GM12878 (cell line): Measurements from ENCODE around the gene SPINK14. TPM values are rescaled to one million over a fixed set of nuclear protein-coding genes. Genes with fewer than 3 reads are reported as not detected.

Experiments used
- ATAC-seq: fragments of 200-7000 bp; cut with Tn5 transposase; 3 replicates; pipeline ENCODE4 v1.9.1; 2020; ENCODE audit warnings: mild to moderate bottlenecking, moderate library complexity
- BruUV-seq: library from RNA; stranded (reverse); fragments of 400-500 nt; replicated peaks from 2 replicates; lab custom pipeline; 2021; lab: Mats Ljungman, UMichigan
- CTCF ChIA-PET: fragments of 300-600 bp; sonication (Branson Sonifier 250); formaldehyde crosslinking; extraction: SDS; loops from one replicate; lab custom pipeline; 2021; ENCODE audit warnings: inconsistent platforms; lab: Yijun Ruan, JAX
- POLR2A ChIA-PET: fragments of 350-600 bp; formaldehyde crosslinking; extraction: SDS; loops from one replicate; lab custom pipeline; 2021; ENCODE audit warnings: inconsistent platforms; lab: Charles Lee
- RAD21 ChIA-PET: fragments of 300-600 bp; sonication (Branson Sonifier 250); formaldehyde crosslinking; loops from one replicate; lab custom pipeline; 2023; ENCODE audit warnings: antibody characterized with exemption; ENCODE audit not compliant: unreplicated experiment; lab: Charles Lee
- SMC1A ChIA-PET: fragments of 300-600 bp; sonication (Branson Sonifier 250); formaldehyde crosslinking; loops from one replicate; lab custom pipeline; 2023; ENCODE audit not compliant: unreplicated experiment, uncharacterized antibody; lab: Charles Lee
- DNase-seq: peaks from one replicate; pipeline ENCODE4 v3.0.0-alpha.2; 2011; ENCODE audit warnings: low read depth, low spot score
- FAIRE-seq: peaks from 3 replicates; lab custom pipeline; 2011; peaks lifted over from hg19 to GRCh38; lab: Jason Lieb, UNC
- H2AFZ ChIP-seq: 2 replicates; pipeline ENCODE4 v1.6.0; 2011; ENCODE audit warnings: low read depth, low read length, control low read depth; ENCODE audit not compliant: control insufficient read depth
- H3K27ac ChIP-seq: 2 replicates; pipeline ENCODE4 v1.5.1; 2011; ENCODE audit warnings: control low read depth; ENCODE audit not compliant: control insufficient read depth, insufficient read depth
- H3K27me3 ChIP-seq, 2 experiments: replicated peaks in 1 of 2; 2 replicates each; pipeline versions ENCODE4 v1.6.0 to v1.6.1; 2011; ENCODE audit warnings: low read length in 1 of 2; ENCODE audit not compliant: control insufficient read depth in 2 of 2, insufficient read depth in 2 of 2
- H3K36me3 ChIP-seq, 2 experiments: 2 replicates each; pipeline ENCODE4 v1.5.1; 2011; ENCODE audit warnings: low read length in 1 of 2; ENCODE audit not compliant: control insufficient read depth in 2 of 2, insufficient read depth in 2 of 2
- H3K4me1 ChIP-seq: 2 replicates; pipeline ENCODE4 v1.6.1; 2011; ENCODE audit warnings: mild to moderate bottlenecking, low read length, moderate library complexity, mixed read lengths; ENCODE audit not compliant: control insufficient read depth, insufficient read depth
- H3K4me2 ChIP-seq: 2 replicates; pipeline ENCODE4 v1.6.0; 2011; ENCODE audit warnings: control low read depth; ENCODE audit not compliant: control insufficient read depth, insufficient read depth
- H3K4me3 ChIP-seq: fragments of 200-600 bp; sonication (generic); 2 replicates; pipeline ENCODE4 v1.5.1; 2016
- H3K79me2 ChIP-seq: 2 replicates; pipeline ENCODE4 v1.6.0; 2011; ENCODE audit warnings: low read length; ENCODE audit not compliant: control insufficient read depth, insufficient read depth
- H3K9ac ChIP-seq: 2 replicates; pipeline ENCODE4 v1.8.0; 2011; ENCODE audit warnings: low read length, control low read depth, mixed read lengths; ENCODE audit not compliant: control insufficient read depth, insufficient read depth
- H3K9me3 ChIP-seq: replicated peaks from 3 replicates; pipeline ENCODE4 v1.5.1; 2011; ENCODE audit warnings: mild to moderate bottlenecking, low read length; ENCODE audit not compliant: control insufficient read depth, insufficient read depth
- H4K20me1 ChIP-seq: 2 replicates; pipeline ENCODE4 v1.6.0; 2011; ENCODE audit not compliant: control insufficient read depth, insufficient read depth
- BACH1 ChIP-seq: fragments of 450-650 bp; IDR thresholded peaks from 2 replicates; pipeline ENCODE4 v1.6.1; 2017; ENCODE audit warnings: mild to moderate bottlenecking, borderline replicate concordance
- BCL11A ChIP-seq: IDR thresholded peaks from 2 replicates; pipeline ENCODE4 v1.6.1; 2011; ENCODE audit warnings: low read depth, low read length
- CBX5 ChIP-seq: sonication (generic); IDR thresholded peaks from 2 replicates; pipeline ENCODE4 v1.6.1; 2016; ENCODE audit warnings: low read depth, moderate library complexity, mild to moderate bottlenecking, inconsistent platforms
- ELK1 ChIP-seq: IDR thresholded peaks from 2 replicates; pipeline ENCODE4 v1.6.1; 2012; ENCODE audit warnings: low read depth, low read length, improper control_type of control experiment
- ETV6 ChIP-seq, 2 experiments: fragments of 450-650 bp in 1 of 2; IDR thresholded peaks in 1 of 2; conservative IDR thresholded peaks in 1 of 2; 2 replicates each; pipeline ENCODE4 v1.6.1; 2014; ENCODE audit warnings: antibody characterized with exemption in 1 of 2, borderline replicate concordance in 1 of 2, low read depth in 1 of 2, mild to moderate bottlenecking in 1 of 2, moderate library complexity in 1 of 2
- GATAD2B ChIP-seq: fragments of 450-650 bp; conservative IDR thresholded peaks from 2 replicates; pipeline ENCODE4 v1.6.1; 2017; ENCODE audit warnings: low read depth, mild to moderate bottlenecking, moderate library complexity
- HDGF ChIP-seq: fragments of 450-650 bp; IDR thresholded peaks from 2 replicates; pipeline ENCODE4 v1.6.1; 2016; ENCODE audit warnings: antibody characterized with exemption
- IKZF2 ChIP-seq, 2 experiments: fragments of 450-650 bp; IDR thresholded peaks; 2 replicates each; pipeline ENCODE4 v1.6.1; 2017; ENCODE audit warnings: mild to moderate bottlenecking in 2 of 2, moderate library complexity in 2 of 2
- JUND ChIP-seq: IDR thresholded peaks from 2 replicates; pipeline ENCODE4 v1.6.1; 2012; ENCODE audit warnings: low read depth, mild to moderate bottlenecking, low read length, improper control_type of control experiment, moderate library complexity
- KAT2A ChIP-seq: conservative IDR thresholded peaks from 2 replicates; pipeline ENCODE4 v1.6.1; 2011; ENCODE audit warnings: low read depth, low read length; ENCODE audit not compliant: control insufficient read depth
- MAX ChIP-seq: IDR thresholded peaks from 2 replicates; pipeline ENCODE4 v1.6.1; 2012; ENCODE audit warnings: low read depth, low read length, improper control_type of control experiment
- NFXL1 ChIP-seq: fragments of 450-650 bp; IDR thresholded peaks from 2 replicates; pipeline ENCODE4 v1.6.1; 2017; ENCODE audit warnings: antibody characterized with exemption, mild to moderate bottlenecking, borderline replicate concordance
- NFYB ChIP-seq: IDR thresholded peaks from 2 replicates; pipeline ENCODE4 v1.6.1; 2011; ENCODE audit warnings: low read depth, mild to moderate bottlenecking, low read length, improper control_type of control experiment, moderate library complexity; ENCODE audit not compliant: insufficient read depth
- NKRF ChIP-seq: fragments of 450-650 bp; conservative IDR thresholded peaks from 2 replicates; pipeline ENCODE4 v1.6.1; 2017; ENCODE audit warnings: mild to moderate bottlenecking, moderate library complexity
- POLR2AphosphoS2 ChIP-seq: IDR thresholded peaks from 2 replicates; pipeline ENCODE4 v1.6.1; 2011; ENCODE audit warnings: low read depth, mild to moderate bottlenecking, low read length, improper control_type of control experiment, moderate library complexity
- SUZ12 ChIP-seq: fragments of 200-600 bp; sonication (generic); IDR thresholded peaks from one replicate; pipeline ENCODE4 v1.6.1; 2018; ENCODE audit warnings: antibody characterized with exemption, mild to moderate bottlenecking; ENCODE audit not compliant: unreplicated experiment
- TCF7 ChIP-seq: IDR thresholded peaks from 2 replicates; pipeline ENCODE4 v1.6.1; 2014; ENCODE audit warnings: antibody characterized with exemption, borderline replicate concordance
- ZBED1 ChIP-seq: IDR thresholded peaks from 2 replicates; pipeline ENCODE4 v1.6.1; 2016; ENCODE audit warnings: borderline replicate concordance
- ZZZ3 ChIP-seq: IDR thresholded peaks from 2 replicates; pipeline ENCODE4 v1.6.1; 2011; ENCODE audit warnings: low read depth; ENCODE audit not compliant: control insufficient read depth, insufficient read length
- WGBS: methylation state at CpG from one replicate; pipeline ENCODE4 v1.1.6; 2016; ENCODE audit warnings: low lambda C conversion rate; ENCODE audit not compliant: insufficient replicate concordance, insufficient coverage; ENCODE audit errors: missing lambda C conversion rate; 5-methylcytosine and 5-hydroxymethylcytosine counted together
- in situ Hi-C: fragments of 300-500 bp; cut with MboI; formaldehyde crosslinking; loops from 9 replicates; pipeline ENCODE4 v1.14.3; 2018; ENCODE audit warnings: mixed read lengths
- intact Hi-C: fragments of 100-400 bp; cut with micrococcal nuclease; formaldehyde crosslinking; loops from one replicate; pipeline ENCODE4 v1.14.2; 2022; ENCODE audit not compliant: unreplicated experiment
- polyA plus RNA-seq, 11 experiments: library from polyadenylated mRNA; depleted of rRNA in 4 of 11; unstranded in 6 of 11; stranded (reverse) in 5 of 11; fragments of >200 nt; fragmentation: Nextera tagmentation in 4 of 11; fragmentation: Illumina TruSeq in 1 of 11; extraction: Ambion mirVana in 4 of 11; extraction: Trizol in 1 of 11; gene quantifications; 1 replicate in 1 of 11; 2 replicates in 10 of 11; pipeline versions ENCODE4 v1.2.1 to v1.2.3, GENCODE V29; 2011 to 2016; ENCODE audit warnings: inconsistent platforms in 2 of 11, missing spikeins in 2 of 11, low read depth in 1 of 11
- total RNA-seq, 4 experiments: library from RNA; depleted of rRNA in 3 of 4; stranded (reverse); fragments of >200 nt in 3 of 4; fragmentation: Illumina TruSeq in 1 of 4; extraction: Trizol in 1 of 4; gene quantifications; 2 replicates each; pipeline versions ENCODE4 v1.2.1 to v1.2.3, GENCODE V29; 2013 to 2021

Gene SPINK14
- total and polyA plus RNA-seq, 10 of the 15 experiments (the other 5 are each of a cell fraction or from before 2014, with no cell fraction given): not detected

- no peaks in the 10 kb centered on the region for H3K27me3 ChIP-seq
- DNase-seq: no peak
- no peak overlapping the region for H2AFZ ChIP-seq
- ATAC-seq: no peak
- no peaks in the 10 kb centered on the region for H3K4me1 ChIP-seq
- no TSS peak for BruUV-seq
- TF ChIP-seq BACH1: no peak
- TF ChIP-seq SUZ12: no peak
- no peak for TF ChIP-seq POLR2AphosphoS2
- no peak for TF ChIP-seq GATAD2B
- no peak for TF ChIP-seq HDGF
- TF ChIP-seq ZBED1: no peak
- no peak for TF ChIP-seq ELK1
- no peak for TF ChIP-seq MAX
- no peak for TF ChIP-seq IKZF2 (IDR thresholded peaks at IDR 0.05)
- TF ChIP-seq JUND: no peak
- TF ChIP-seq KAT2A: no peak
- TF ChIP-seq TCF7: no peak
- no peak for TF ChIP-seq ZZZ3
- TF ChIP-seq BCL11A: no peak
- no peak for TF ChIP-seq ETV6 (conservative IDR thresholded peaks at IDR 0.05 in 1 of 2, IDR thresholded peaks at IDR 0.05 in 1 of 2; ENCODE audit: borderline replicate concordance in 1 of 2, low read depth in 1 of 2)
- no peak for TF ChIP-seq NFYB
- TF ChIP-seq NKRF: no peak
- TF ChIP-seq CBX5: no peak
- no peak for TF ChIP-seq NFXL1
- no peaks in the 10 kb centered on the region for H3K79me2 ChIP-seq
- CTCF ChIA-PET: no interaction called here
- H3K36me3 ChIP-seq: no peaks in the 10 kb centered on the region
- SMC1A ChIA-PET: no interaction called here
- in situ Hi-C loops: no loop called here
- no peak overlapping the region for H3K4me2 ChIP-seq
- FAIRE-seq: no peak
- no peak overlapping the region for H3K27ac ChIP-seq
- H3K9me3 ChIP-seq: no peaks in the 10 kb centered on the region
- RAD21 ChIA-PET: no interaction called here
- H4K20me1 ChIP-seq: no peaks in the 10 kb centered on the region
- POLR2A ChIA-PET: no interaction called here
- no peak overlapping the region for H3K4me3 ChIP-seq
- intact Hi-C loops: no loop called here
- H3K9ac ChIP-seq: no peak overlapping the region
- WGBS: 0% methylated on average over 2 of the region's 2 CpGs
Measured at GRCh38 chr5:148201151-148201550, 32.8 kb downstream of the SPINK14 start.
